WTC11 (cell line): ENCODE data around the gene ZBTB16. TPM values are rescaled to one million over a fixed set of nuclear protein-coding genes. Genes with fewer than 3 reads are reported as not detected.

Source experiments
- ARID4B ChIP-seq: sonication (generic); formaldehyde crosslinking; IDR thresholded peaks from 2 replicates; pipeline ENCODE4 v1.8.0; 2023; ENCODE audit warnings: missing genetic modification reagents, mild to moderate bottlenecking, borderline replicate concordance
- CDX4 ChIP-seq: fragments of 250-450 bp; sonication (Bioruptor Pico); IDR thresholded peaks from 2 replicates; pipeline ENCODE4 v1.9.0; 2021; ENCODE audit warnings: moderate library complexity, mild to moderate bottlenecking, inconsistent platforms, borderline replicate concordance
- CTCF ChIP-seq: fragments of 200-600 bp; IDR thresholded peaks from 2 replicates; pipeline ENCODE4 v1.8.0; 2022; ENCODE audit warnings: antibody characterized with exemption
- ERG ChIP-seq: fragments of 250-450 bp; sonication (Bioruptor Pico); IDR thresholded peaks from 2 replicates; pipeline ENCODE4 v1.8.0; 2021; ENCODE audit warnings: mild to moderate bottlenecking
- NR2C2 ChIP-seq: sonication (generic); formaldehyde crosslinking; IDR thresholded peaks from 2 replicates; pipeline ENCODE4 v1.8.0; 2022; ENCODE audit warnings: mild to moderate bottlenecking, missing genetic modification reagents
- PRDM15 ChIP-seq: sonication (generic); formaldehyde crosslinking; IDR thresholded peaks from 2 replicates; pipeline ENCODE4 v1.8.0; 2022; ENCODE audit warnings: missing genetic modification reagents
- USF1 ChIP-seq: sonication (generic); formaldehyde crosslinking; IDR thresholded peaks from 2 replicates; pipeline ENCODE4 v1.8.0; 2022; ENCODE audit warnings: mild to moderate bottlenecking, missing genetic modification reagents
- USF2 ChIP-seq: sonication (generic); formaldehyde crosslinking; IDR thresholded peaks from 2 replicates; pipeline ENCODE4 v1.8.1; 2023; ENCODE audit warnings: mild to moderate bottlenecking, missing genetic modification reagents, moderate library complexity
- ZBTB43 ChIP-seq: sonication (generic); formaldehyde crosslinking; IDR thresholded peaks from 2 replicates; pipeline ENCODE4 v1.8.1; 2023; ENCODE audit warnings: mild to moderate bottlenecking, missing genetic modification reagents
- ZNF425 ChIP-seq: fragments of 250-450 bp; sonication (Bioruptor Pico); conservative IDR thresholded peaks from 2 replicates; pipeline ENCODE4 v1.9.0; 2021; ENCODE audit warnings: mild to moderate bottlenecking
- total RNA-seq: library from RNA; stranded (reverse); gene quantifications from 3 replicates; pipeline ENCODE4 v1.2.3, GENCODE V29; 2021

ZBTB16 gene
- total RNA-seq, 1 experiment from 2014 or later: 0.57 TPM

- no peak for TF ChIP-seq USF2 (CRISPR knock-in tag)
- TF ChIP-seq CTCF: no peak
- no peak for TF ChIP-seq ZNF425 (CRISPR knock-in tag)
- no peak for TF ChIP-seq ERG (CRISPR knock-in tag)
- no peak for TF ChIP-seq ARID4B (CRISPR knock-in tag)
- no peak for TF ChIP-seq USF1 (CRISPR knock-in tag)
- TF ChIP-seq PRDM15 (CRISPR knock-in tag): no peak
- TF ChIP-seq NR2C2 (CRISPR knock-in tag): no peak
- no peak for TF ChIP-seq ZBTB43
- no peak for TF ChIP-seq CDX4
Measured at GRCh38 chr11:114135737-114136151, 76.2 kb downstream of the ZBTB16 start (continued).
